HepG2 (cell line): ENCODE results near the gene ZBTB32. TPM values are rescaled to one million over a fixed set of nuclear protein-coding genes. Genes with fewer than 3 reads are reported as not detected.

ENCODE experiments used
- CBX2 ChIP-seq, 2 experiments: fragments of 200-600 bp in 1 of 2; sonication (generic); formaldehyde crosslinking in 1 of 2; IDR thresholded peaks; 2 replicates each; pipeline versions ENCODE4 v1.7.0 to v1.8.1; 2018 to 2022; ENCODE audit warnings: low read depth in 2 of 2, low read length in 1 of 2, mild to moderate bottlenecking in 1 of 2, missing genetic modification reagents in 1 of 2
- HOXA7 ChIP-seq: sonication (generic); formaldehyde crosslinking; IDR thresholded peaks from 2 replicates; pipeline ENCODE4 v1.8.1; 2022; ENCODE audit warnings: mild to moderate bottlenecking, missing genetic modification reagents, moderate library complexity
- KDM1A ChIP-seq: IDR thresholded peaks from 2 replicates; pipeline ENCODE4 v1.6.1; 2016; ENCODE audit warnings: missing compliant biosample characterization
- MBNL3 ChIP-seq: fragments of 250-450 bp; sonication (Bioruptor Pico); conservative IDR thresholded peaks from 2 replicates; pipeline ENCODE4 v1.8.0; 2022; ENCODE audit warnings: mild to moderate bottlenecking, inconsistent platforms
- NR2C2 ChIP-seq: sonication (generic); formaldehyde crosslinking; IDR thresholded peaks from 2 replicates; pipeline ENCODE4 v1.4.0; 2020; ENCODE audit warnings: missing genetic modification reagents, mild to moderate bottlenecking, moderate library complexity, borderline replicate concordance
- POLR2A ChIP-seq, 2 experiments: IDR thresholded peaks; 2 replicates each; pipeline ENCODE4 v1.6.1; 2011; ENCODE audit warnings: low read depth in 2 of 2, low read length in 2 of 2, mild to moderate bottlenecking in 1 of 2, moderate library complexity in 1 of 2; ENCODE audit not compliant: insufficient read depth in 1 of 2
- RFX1 ChIP-seq: fragments of 450-650 bp; IDR thresholded peaks from 2 replicates; pipeline ENCODE4 v1.6.1; 2017
- SATB2 ChIP-seq: sonication (generic); formaldehyde crosslinking; IDR thresholded peaks from 2 replicates; pipeline ENCODE4 v1.5.0; 2020; ENCODE audit warnings: missing genetic modification reagents
- SNAI1 ChIP-seq: sonication (generic); formaldehyde crosslinking; IDR thresholded peaks from 2 replicates; pipeline ENCODE4 v1.5.0; 2020; ENCODE audit warnings: mild to moderate bottlenecking, missing genetic modification reagents, borderline replicate concordance
- WIZ ChIP-seq: sonication (generic); formaldehyde crosslinking; IDR thresholded peaks from 2 replicates; pipeline ENCODE4 v1.5.1; 2020; ENCODE audit warnings: mild to moderate bottlenecking, missing genetic modification reagents
- ZBTB7B ChIP-seq: sonication (generic); formaldehyde crosslinking; IDR thresholded peaks from 2 replicates; pipeline ENCODE4 v1.4.0; 2020; ENCODE audit warnings: missing genetic modification reagents
- ZNF205 ChIP-seq: IDR thresholded peaks from 2 replicates; pipeline ENCODE4 v1.6.1; 2018; ENCODE audit warnings: missing biosample characterization, missing genetic modification reagents
- ZNF547 ChIP-seq: sonication (generic); formaldehyde crosslinking; IDR thresholded peaks from 2 replicates; pipeline ENCODE4 v1.5.1; 2020; ENCODE audit warnings: mild to moderate bottlenecking, missing genetic modification reagents
- ZNF816 ChIP-seq: sonication (generic); formaldehyde crosslinking; IDR thresholded peaks from 2 replicates; pipeline ENCODE4 v1.8.0; 2022; ENCODE audit warnings: missing genetic modification reagents, mild to moderate bottlenecking, borderline replicate concordance
- ZNF83 ChIP-seq: sonication (generic); formaldehyde crosslinking; IDR thresholded peaks from 2 replicates; pipeline ENCODE4 v1.4.0; 2020; ENCODE audit warnings: missing genetic modification reagents, mild to moderate bottlenecking, borderline replicate concordance
- ZNF841 ChIP-seq: sonication (generic); formaldehyde crosslinking; IDR thresholded peaks from 2 replicates; pipeline ENCODE4 v1.8.1; 2023; ENCODE audit warnings: missing genetic modification reagents, borderline replicate concordance
- polyA plus RNA-seq, 8 experiments: library from polyadenylated mRNA; depleted of rRNA in 3 of 8; stranded (reverse) in 7 of 8; unstranded in 1 of 8; fragments of >200 nt; fragmentation: Illumina TruSeq in 4 of 8; extraction: Trizol in 4 of 8; gene quantifications; 2 replicates each; pipeline versions ENCODE4 v1.2.1 to v1.2.3, GENCODE V29; 2011 to 2016; ENCODE audit warnings: low read depth in 4 of 8, missing spikeins in 1 of 8, mixed read lengths in 1 of 8; ENCODE audit not compliant: insufficient read depth in 1 of 8
- total RNA-seq, 5 experiments: library from RNA; depleted of rRNA; stranded (reverse); fragments of >200 nt; fragmentation: Illumina TruSeq; extraction: Trizol; gene quantifications; 2 replicates each; pipeline ENCODE4 v1.2.3, GENCODE V29; 2016; ENCODE audit warnings: low read depth in 1 of 5
- TF ChIP-seq, protein P1 (sequence below): sonication (generic); formaldehyde crosslinking; IDR thresholded peaks from 2 replicates; pipeline ENCODE4 v1.5.1; 2020; ENCODE audit warnings: missing genetic modification reagents, mild to moderate bottlenecking, borderline replicate concordance
- TF ChIP-seq, protein P2 (sequence below), 2 experiments: sonication (generic) in 1 of 2; formaldehyde crosslinking in 1 of 2; IDR thresholded peaks; 2 replicates each; pipeline versions ENCODE4 v1.6.1 to v1.9.0; 2014 to 2022; ENCODE audit warnings: antibody characterized with exemption in 1 of 2, borderline replicate concordance in 1 of 2, inconsistent platforms in 1 of 2, low read depth in 1 of 2, missing genetic modification reagents in 1 of 2
- TF ChIP-seq, protein P3 (sequence below): sonication (generic); formaldehyde crosslinking; IDR thresholded peaks from 2 replicates; pipeline ENCODE4 v1.4.0; 2020; ENCODE audit warnings: missing genetic modification reagents

The ZBTB32 gene
- total and polyA plus RNA-seq, 2 of the 13 experiments (the other 11 are each of a cell fraction or from before 2014, with no cell fraction given) = not detected

DNA sequence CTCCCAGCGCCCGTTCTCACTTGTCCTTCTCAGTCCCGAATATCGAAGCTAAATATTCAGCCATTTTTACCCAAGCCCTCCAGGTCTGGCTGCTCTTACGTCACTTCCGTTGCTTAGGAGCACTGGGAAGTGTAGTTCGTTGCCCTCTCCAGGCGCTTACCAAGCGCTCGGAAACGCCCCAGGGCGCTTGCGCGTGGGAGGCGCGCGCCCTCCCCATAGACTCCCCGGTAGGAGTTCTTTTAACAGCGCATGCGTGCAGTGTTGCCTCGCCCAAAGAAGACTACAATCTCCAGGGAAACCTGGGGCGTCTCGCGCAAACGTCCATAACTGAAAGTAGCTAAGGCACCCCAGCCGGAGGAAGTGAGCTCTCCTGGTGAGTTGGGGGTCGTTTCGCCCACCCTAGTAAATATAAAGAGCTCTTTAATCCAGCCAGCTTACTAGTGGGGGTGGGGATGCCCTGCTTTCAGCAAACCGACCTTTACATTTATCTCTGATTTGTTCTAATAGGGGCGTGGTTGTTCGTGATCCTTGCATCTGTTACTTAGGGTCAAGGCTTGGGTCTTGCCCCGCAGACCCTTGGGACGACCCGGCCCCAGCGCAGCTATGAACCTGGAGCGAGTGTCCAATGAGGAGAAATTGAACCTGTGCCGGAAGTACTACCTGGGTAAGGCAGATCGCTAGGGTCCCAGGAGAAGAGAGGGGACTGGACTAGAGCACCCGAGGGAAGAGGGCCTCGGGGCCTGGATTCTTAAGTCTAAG is 41.1 kb downstream of the ZBTB32 start, which contains the start of the genes PSENEN and U2AF1L4 (continued):
- TF ChIP-seq, protein P1, sequence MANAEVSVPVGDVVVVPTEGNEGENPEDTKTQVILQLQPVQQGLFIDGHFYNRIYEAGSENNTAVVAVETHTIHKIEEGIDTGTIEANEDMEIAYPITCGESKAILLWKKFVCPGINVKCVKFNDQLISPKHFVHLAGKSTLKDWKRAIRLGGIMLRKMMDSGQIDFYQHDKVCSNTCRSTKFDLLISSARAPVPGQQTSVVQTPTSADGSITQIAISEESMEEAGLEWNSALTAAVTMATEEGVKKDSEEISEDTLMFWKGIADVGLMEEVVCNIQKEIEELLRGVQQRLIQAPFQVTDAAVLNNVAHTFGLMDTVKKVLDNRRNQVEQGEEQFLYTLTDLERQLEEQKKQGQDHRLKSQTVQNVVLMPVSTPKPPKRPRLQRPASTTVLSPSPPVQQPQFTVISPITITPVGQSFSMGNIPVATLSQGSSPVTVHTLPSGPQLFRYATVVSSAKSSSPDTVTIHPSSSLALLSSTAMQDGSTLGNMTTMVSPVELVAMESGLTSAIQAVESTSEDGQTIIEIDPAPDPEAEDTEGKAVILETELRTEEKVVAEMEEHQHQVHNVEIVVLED (CRISPR knock-in tag) = peak; percentile 75
- no peak for TF ChIP-seq SATB2 (CRISPR knock-in tag)
- TF ChIP-seq POLR2A (IDR thresholded peaks at IDR 0.05; ENCODE audit: insufficient read depth in 1 of 2, low read depth in 2 of 2, low read length in 2 of 2) = peak; percentile 49 to 56; a peak in 3 of 4 replicates
- no peak for TF ChIP-seq ZNF816 (CRISPR knock-in tag)
- peak; percentile 52; the same call in 1 of the 2 replicates for TF ChIP-seq ZBTB7B
- TF ChIP-seq, protein P2, sequence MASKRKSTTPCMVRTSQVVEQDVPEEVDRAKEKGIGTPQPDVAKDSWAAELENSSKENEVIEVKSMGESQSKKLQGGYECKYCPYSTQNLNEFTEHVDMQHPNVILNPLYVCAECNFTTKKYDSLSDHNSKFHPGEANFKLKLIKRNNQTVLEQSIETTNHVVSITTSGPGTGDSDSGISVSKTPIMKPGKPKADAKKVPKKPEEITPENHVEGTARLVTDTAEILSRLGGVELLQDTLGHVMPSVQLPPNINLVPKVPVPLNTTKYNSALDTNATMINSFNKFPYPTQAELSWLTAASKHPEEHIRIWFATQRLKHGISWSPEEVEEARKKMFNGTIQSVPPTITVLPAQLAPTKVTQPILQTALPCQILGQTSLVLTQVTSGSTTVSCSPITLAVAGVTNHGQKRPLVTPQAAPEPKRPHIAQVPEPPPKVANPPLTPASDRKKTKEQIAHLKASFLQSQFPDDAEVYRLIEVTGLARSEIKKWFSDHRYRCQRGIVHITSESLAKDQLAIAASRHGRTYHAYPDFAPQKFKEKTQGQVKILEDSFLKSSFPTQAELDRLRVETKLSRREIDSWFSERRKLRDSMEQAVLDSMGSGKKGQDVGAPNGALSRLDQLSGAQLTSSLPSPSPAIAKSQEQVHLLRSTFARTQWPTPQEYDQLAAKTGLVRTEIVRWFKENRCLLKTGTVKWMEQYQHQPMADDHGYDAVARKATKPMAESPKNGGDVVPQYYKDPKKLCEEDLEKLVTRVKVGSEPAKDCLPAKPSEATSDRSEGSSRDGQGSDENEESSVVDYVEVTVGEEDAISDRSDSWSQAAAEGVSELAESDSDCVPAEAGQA (IDR thresholded peaks at IDR 0.05; ENCODE audit: low read depth) = peak; percentile 70
- TF ChIP-seq, protein P2 (CRISPR knock-in tag; IDR thresholded peaks at IDR 0.05; ENCODE audit: borderline replicate concordance) = no peak
- TF ChIP-seq CBX2 (IDR thresholded peaks at IDR 0.05; ENCODE audit: low read depth, low read length) = no peak
- no peak for TF ChIP-seq CBX2 (CRISPR knock-in tag; IDR thresholded peaks at IDR 0.05; ENCODE audit: low read depth)
- TF ChIP-seq, protein P3, sequence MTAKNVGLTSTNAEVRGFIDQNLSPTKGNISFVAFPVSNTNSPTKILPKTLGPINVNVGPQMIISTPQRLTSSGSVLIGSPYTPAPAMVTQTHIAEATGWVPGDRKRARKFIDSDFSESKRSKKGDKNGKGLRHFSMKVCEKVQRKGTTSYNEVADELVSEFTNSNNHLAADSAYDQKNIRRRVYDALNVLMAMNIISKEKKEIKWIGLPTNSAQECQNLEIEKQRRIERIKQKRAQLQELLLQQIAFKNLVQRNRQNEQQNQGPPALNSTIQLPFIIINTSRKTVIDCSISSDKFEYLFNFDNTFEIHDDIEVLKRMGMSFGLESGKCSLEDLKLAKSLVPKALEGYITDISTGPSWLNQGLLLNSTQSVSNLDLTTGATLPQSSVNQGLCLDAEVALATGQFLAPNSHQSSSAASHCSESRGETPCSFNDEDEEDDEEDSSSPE (CRISPR knock-in tag) = no peak
- TF ChIP-seq NR2C2 (CRISPR knock-in tag) = peak; percentile 84
- TF ChIP-seq ZNF205 (CRISPR knock-in tag) = no peak
- no peak for TF ChIP-seq HOXA7
- TF ChIP-seq ZNF83 = no peak
- no peak for TF ChIP-seq ZNF841
- TF ChIP-seq WIZ (CRISPR knock-in tag) = no peak
- TF ChIP-seq SNAI1 (CRISPR knock-in tag) = no peak
- TF ChIP-seq KDM1A (CRISPR knock-in tag) = no peak
- peak; percentile 75 for TF ChIP-seq RFX1
- no peak for TF ChIP-seq MBNL3 (CRISPR knock-in tag)
- 0 out of 2 replicates have a peak, but pooled peaks have one; percentile 22 for TF ChIP-seq ZNF547 (CRISPR knock-in tag)
